Activated T-cell treated with anti-CD3 and anti-CD28 coated beads, Interleukin-2, amount 50 U/mL, for 48 hours (primary cell): ENCODE data around the gene PHACTR3.

Experiments
- DNase-seq, 2 experiments: peaks; one replicate each; pipeline ENCODE4 v3.0.0-alpha.2; 2020

PHACTR3 gene

DNA sequence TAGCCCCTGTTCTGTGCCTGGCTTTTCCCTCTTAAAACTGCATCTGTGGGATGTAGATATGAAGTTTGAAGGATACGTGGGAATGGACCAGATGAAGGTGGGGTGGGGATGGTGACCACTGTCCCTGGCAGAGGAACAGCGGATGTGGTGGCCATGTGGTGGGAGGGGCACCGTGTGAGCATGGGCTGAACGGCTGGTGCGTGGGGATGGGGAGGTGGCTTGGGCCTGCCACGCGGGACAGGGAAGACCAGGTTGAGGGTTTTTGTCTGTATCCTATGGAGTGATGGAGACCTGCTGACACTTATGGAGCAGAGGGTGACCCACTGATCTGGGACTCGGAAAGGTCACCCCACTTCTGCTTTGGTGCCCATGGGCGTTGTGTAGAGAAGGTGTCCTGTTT lies 19.2 kb downstream of the PHACTR3 start:
- DNase-seq = no peak

GRCh38 chr20:59624401-59624800 lies 20.1 kb downstream of the PHACTR3 start:
- no peak for DNase-seq

DNA sequence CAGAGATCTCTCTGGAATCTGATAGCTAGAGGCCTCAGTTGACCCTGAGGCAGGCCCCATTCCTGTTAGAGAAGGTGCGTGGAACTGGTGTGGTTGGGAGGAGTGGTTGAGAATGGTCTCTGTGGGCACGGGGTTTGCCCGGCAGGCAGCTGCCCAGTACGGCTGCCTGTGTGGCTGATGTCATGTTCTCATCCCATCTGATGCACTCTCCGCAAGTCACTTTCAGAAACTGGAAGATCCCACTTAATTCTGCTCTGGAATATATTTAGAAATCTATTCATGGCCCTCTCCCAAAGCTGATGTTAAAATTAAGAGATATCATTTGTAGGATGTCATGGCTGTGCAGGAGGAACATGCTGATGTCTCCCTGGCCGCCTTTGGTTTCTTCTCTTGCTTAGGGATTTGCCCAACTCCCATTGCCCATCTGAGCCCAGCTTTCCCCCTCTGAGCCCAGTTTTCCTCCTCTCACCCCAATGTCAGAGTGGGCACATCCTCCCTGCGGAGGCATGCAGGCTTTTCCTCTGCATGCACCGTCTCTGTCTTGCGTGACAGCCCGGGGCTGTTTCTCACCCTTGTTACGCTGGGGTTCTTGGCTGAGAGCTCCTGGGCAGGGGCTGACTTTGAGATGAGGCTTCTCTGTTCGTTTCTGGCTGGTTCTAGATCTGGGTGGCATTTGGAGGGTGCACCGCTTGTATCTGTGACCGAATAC lies 21.0 kb downstream of the PHACTR3 start:
- no peak for DNase-seq

GRCh38 chr20:59627298-59627697 lies 23.0 kb downstream of the PHACTR3 start:
- no peak for DNase-seq

- DNase-seq = no peak
Measured at GRCh38 chr20:59628171-59628570, 23.8 kb downstream of the PHACTR3 start.

GRCh38 chr20:59629141-59630045 lies 25.1 kb downstream of the PHACTR3 start:
- DNase-seq = no peak

DNA sequence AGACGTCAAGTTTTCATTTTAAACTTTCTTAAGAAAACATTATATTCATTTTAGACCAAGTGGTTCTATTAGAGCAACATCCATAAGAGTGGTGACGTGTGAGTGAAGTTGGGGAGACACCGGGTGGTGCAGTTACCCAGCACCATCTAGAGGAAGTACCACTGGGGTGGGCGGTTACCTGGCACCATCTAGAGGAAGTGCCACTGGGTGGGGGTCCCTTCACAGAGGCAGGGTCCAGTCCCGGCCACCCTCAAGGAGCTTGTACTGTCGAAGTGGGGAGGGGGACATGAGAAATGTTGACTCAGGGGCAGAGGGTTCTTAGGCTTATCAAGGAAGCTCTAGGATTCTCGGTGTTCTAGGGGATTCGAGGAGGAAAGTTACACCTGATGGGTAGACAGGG lies 26.2 kb downstream of the PHACTR3 start:
- no peak for DNase-seq

DNA sequence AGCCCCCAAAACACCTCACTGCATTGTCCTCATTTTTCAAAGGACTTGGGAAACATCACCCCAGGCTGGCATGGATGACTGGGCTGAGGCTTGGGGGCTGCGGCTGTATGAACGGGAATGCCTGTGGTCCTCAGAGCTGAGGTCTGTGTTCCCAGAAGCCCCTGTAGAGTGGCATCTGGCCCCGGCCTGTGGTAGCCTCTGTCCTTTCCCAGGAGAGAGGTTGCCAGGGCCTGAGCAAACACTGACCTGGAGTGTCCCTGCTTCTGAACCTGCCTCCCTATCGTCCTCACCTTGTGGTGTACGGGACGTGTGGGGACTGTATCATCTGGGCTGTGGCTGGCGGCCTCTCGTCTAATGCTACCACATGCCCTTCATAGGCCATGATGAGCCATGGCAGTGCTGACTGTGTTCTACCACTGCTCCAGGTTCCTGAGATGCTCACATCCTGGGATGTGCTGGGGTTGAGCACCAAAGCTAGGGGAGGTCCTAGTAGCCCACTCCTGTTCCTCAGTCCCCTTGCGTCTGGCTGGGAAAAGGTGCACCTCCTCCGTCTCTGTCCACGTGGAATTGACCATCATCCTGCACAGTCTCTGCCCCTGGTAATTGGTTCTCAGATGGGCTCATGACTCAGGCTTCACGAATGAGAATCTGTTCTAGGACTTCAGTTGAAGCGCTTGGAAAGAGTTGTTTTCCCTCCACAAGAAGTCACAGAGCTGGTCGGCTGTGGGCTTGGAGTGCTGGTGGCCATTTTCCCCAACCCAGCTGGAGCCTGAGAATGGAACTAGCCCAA lies 27.6 kb downstream of the PHACTR3 start:
- no peak for DNase-seq

DNA sequence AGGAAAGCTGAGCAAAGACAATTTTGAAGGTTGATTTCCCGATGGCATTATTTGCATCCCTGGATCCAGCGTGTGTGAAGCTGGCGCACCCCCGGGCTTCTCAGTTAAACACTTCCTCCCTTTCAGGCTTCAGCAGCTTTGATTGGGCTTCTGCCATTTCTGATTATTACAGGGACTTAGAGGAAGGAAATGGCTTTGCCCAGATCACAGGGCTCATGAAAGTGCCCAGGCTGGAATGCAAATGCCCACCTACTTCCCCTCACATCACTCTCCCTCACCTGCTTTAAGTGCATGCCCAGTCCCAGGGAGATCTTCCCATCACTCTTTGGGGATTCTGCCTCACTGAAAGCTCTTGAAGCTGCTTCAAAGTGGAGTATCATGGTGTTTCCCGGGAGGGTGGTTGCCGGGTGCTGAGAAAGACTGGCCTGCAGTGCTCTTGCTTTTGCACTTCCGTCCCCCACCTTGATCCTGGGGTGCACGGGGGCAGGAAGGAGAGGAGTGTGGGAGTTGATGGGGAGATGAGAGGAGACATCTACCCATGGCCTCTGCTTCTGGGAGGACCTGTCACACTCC lies 28.3 kb downstream of the PHACTR3 start:
- DNase-seq = no peak

- no peak for DNase-seq
Measured at GRCh38 chr20:59633656-59634251, 29.4 kb downstream of the PHACTR3 start.

- DNase-seq = no peak
Measured at GRCh38 chr20:59634435-59635005, 30.2 kb downstream of the PHACTR3 start.

GRCh38 chr20:59636766-59637370 lies 32.5 kb downstream of the PHACTR3 start:
- DNase-seq = no peak

- DNase-seq = no peak
Measured at GRCh38 chr20:59640267-59640666, 35.9 kb downstream of the PHACTR3 start.

DNA sequence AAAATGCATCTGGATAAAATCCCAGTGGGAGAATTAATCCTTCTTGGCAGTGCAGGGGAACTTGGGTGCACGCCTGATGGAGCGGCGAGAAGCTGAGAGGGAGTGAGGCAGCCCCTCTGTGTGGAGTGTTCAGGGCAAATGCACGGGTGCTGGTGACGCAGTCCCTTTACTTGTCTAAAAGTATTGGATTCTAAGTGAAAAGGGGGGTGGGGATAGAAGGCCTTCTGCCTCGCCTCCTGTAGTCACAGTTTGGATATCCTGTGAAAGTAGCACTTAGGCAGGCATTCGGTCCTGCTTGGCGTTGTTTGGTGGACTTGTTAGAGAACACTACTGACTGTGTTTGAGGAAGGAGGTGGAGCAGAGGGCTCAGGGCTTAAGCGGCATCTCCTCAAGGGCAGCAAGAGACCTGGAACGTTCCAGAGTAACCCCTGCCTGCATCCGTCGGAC lies 39.3 kb downstream of the PHACTR3 start:
- no peak for DNase-seq

DNA sequence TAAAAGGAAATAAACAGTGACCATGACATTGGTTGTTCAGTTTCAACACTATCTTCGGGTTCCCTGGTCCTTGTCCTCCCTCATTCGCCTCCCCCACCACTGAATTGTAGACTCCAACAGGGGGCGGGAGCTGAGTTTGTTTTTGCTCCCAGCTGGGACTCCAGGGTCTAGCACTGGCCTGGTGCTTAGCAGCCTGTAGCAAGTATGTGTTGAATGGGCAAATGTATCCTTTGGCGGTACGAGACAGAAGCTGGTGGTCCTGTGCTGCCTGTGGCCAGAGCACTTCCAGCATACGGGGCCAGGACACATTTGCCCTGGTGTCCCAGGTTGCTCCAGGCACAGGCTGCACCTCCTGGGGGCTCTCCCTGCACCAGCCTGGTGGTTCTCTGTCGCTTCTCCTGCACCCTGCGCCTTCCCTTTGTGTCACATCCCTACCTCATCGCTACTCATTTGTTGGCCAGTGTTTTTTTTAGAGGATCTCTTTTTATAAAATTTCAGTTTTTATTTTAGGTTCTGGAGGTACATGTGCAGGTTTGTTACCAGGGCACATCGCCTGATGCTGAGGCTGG lies 40.1 kb downstream of the PHACTR3 start:
- no peak for DNase-seq

DNA sequence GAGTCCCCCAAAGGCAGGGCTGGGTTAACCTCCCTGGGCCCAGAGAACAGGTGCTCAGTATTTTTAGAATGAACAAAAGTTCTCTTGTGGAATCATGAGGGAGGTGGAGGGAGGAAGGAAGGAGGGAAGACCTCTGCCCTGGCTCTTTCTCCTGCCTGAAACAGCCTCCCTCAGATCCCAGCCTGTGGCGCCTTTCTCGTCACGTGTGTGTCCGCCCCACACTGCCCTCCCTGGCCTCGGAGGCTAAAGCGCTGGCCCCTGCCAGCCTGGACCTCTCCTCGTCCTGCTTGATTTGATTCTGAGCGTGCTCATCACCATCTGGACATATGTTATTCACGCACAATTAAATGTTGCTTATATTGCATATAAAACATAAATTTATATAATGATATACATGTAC lies 40.9 kb downstream of the PHACTR3 start:
- no peak for DNase-seq

DNA sequence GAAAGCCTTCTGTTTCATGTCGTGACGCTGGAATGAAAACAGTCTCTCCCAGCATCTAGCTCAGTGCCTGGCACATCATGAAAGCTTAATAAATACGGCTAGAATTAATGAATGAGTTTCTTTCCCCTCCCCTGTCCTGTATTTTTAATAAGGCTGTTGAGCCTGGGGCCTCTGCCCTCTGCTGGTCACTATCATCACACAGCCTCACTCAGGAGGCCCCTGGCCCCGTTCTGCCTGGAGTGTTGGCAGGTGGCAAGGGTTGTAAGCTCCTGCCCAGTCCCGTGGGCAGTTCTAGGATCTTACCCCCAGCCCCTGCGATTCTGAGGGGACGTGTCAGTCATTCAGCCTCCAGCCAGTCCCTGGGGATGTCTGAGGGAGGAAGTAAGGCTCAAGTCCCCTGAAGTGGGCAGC lies 41.4 kb downstream of the PHACTR3 start:
- no peak for DNase-seq

GRCh38 chr20:59646487-59646886 lies 42.1 kb downstream of the PHACTR3 start:
- DNase-seq = no peak

DNA sequence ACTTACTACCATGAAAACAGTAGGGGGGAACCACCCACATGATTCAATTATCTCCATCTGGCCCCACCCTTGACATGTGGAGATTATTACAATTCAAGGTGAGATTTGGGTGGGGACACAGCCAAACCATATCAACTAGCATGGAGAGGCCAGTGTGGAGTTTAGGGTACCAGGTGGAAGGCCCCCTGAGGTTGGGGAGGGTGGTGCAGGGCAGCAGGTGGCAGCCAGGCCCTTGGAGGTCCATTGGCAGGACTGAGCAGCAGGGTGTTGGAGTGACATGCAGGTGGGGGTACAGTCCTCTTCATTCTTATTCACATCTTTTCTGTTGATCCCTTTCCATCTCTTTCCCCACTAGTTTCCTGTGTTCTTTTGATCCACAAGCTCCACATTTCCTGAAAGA lies 42.9 kb downstream of the PHACTR3 start:
- no peak for DNase-seq

- no peak for DNase-seq
Measured at GRCh38 chr20:59648466-59649070, 44.2 kb downstream of the PHACTR3 start.

- DNase-seq = no peak
Measured at GRCh38 chr20:59650418-59650817, 46.1 kb downstream of the PHACTR3 start.
